GM12864 (cell line): ENCODE measurements around the gene STIMATE.

Source experiments
- DNase-seq: peaks from one replicate; pipeline ENCODE4 v3.0.0-alpha.2; 2011; ENCODE audit warnings: low read depth
- H3K4me3 ChIP-seq: 2 replicates; pipeline ENCODE4 v1.5.1; 2011; ENCODE audit warnings: mild to moderate bottlenecking, low read depth, low read length, control low read depth
- TF ChIP-seq, protein P1 (sequence below): IDR thresholded peaks from 2 replicates; pipeline ENCODE4 v1.5.1; 2011; ENCODE audit warnings: low read depth, mild to moderate bottlenecking, moderate library complexity, low read length, control low read depth, inconsistent platforms; ENCODE audit errors: missing control alignments

The STIMATE gene

DNA sequence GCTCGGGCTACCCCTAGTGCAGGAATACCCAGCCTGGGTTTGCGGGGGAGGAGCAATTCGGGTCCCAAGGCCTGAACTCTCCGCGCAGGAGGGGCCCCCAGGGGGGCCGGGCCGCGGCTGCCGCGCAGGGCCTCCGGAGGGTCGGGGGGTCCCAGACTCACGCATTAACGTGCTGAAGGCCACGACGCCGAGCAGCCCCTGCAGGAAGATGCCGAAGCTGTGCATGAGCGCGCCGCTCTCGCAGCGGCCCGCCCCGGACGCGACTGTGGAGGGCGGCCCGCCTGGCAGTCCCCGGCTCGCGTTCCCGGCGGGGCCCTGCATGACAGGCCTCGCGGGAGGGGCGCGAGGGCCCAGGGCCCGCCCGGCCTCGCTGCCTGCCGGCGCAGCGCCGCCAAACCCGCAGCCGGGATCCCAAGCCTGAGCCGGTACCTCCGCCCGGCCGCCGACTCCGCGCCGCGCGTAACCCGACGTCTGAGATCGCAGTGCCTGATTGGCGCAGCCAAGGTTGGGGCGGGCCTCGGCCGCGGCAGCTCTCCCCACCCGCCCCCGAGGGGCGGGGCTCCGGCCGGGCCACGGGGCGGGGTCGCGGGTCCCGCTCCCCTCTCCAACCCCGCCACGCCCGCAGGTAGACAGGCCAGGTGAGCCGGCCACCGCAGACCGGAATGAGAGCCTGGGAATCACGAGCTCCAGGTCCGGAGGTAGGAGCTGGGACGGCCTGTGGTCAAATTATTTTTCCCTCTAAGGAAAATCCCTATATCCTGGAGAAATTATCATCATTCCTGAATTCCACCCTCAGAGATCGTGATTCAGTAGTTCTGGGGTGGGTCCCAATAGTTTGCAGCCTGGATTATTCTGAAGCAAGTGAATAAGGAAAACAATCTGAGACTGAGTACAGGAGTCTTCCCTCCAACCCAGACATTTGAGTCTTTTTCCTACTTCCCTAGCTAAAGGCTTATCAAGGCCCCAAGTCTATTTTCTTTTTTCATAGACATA, at the start of gene STIMATE:
TSS of gene STIMATE (minus strand) at position 419 of the 993 bp plus-strand sequence. CDS start at position 321, 98 bp downstream.
- peak; percentile 39 for DNase-seq
- peak within 1 kb of the TSS; percentile 86 for H3K4me3 ChIP-seq
- TF ChIP-seq, protein P1, sequence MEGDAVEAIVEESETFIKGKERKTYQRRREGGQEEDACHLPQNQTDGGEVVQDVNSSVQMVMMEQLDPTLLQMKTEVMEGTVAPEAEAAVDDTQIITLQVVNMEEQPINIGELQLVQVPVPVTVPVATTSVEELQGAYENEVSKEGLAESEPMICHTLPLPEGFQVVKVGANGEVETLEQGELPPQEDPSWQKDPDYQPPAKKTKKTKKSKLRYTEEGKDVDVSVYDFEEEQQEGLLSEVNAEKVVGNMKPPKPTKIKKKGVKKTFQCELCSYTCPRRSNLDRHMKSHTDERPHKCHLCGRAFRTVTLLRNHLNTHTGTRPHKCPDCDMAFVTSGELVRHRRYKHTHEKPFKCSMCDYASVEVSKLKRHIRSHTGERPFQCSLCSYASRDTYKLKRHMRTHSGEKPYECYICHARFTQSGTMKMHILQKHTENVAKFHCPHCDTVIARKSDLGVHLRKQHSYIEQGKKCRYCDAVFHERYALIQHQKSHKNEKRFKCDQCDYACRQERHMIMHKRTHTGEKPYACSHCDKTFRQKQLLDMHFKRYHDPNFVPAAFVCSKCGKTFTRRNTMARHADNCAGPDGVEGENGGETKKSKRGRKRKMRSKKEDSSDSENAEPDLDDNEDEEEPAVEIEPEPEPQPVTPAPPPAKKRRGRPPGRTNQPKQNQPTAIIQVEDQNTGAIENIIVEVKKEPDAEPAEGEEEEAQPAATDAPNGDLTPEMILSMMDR = no peak

- DNase-seq = no peak
- H3K4me3 ChIP-seq = no peak overlapping the region
- TF ChIP-seq, protein P1 = no peak
These were observed 42.3 kb upstream of the STIMATE start for GRCh38 chr3:52939600-52939999.

- H3K4me3 ChIP-seq = no peak overlapping the region
- no peak for DNase-seq
- TF ChIP-seq, protein P1 = peak; percentile 87
These were observed 37.5 kb upstream of the STIMATE start for GRCh38 chr3:52934630-52935530.

DNA sequence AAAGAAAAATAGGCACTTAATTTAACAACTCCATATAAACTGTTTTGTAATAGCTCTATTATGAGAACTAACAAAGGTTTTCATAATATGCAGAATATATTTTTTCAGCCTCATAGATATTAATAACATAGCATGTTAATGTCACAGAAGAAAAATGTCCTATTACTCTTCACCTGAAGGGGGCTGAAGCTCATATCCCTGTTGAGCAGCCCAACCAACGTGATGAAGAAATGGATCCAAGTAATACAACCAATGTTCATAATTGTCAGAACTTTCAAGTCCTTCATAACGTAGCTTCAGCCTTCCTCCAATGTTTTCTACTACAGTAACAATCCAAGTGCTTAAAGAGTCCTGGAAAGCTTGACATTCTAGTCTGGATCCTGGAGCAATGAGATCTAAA, 34.5 kb upstream of the STIMATE start:
- no peak for DNase-seq
- H3K4me3 ChIP-seq = no peak overlapping the region
- TF ChIP-seq, protein P1 = peak; percentile 22

GRCh38 chr3:52931328-52931727, 34.0 kb upstream of the STIMATE start:
- H3K4me3 ChIP-seq = no peak overlapping the region
- TF ChIP-seq, protein P1 = no peak
- DNase-seq = no peak

GRCh38 chr3:52930748-52931147, 33.4 kb upstream of the STIMATE start:
- DNase-seq = no peak
- no peak overlapping the region for H3K4me3 ChIP-seq
- TF ChIP-seq, protein P1 = no peak
